HCT116 (cell line): Measurements from ENCODE around the gene C6orf62. TPM values are rescaled to one million over a fixed set of nuclear protein-coding genes. Genes with fewer than 3 reads are reported as not detected.

Experiments used
- ATAC-seq: fragments of 200-7000 bp; cut with Tn5 transposase; 2 replicates; pipeline ENCODE4 v1.9.1; 2020; ENCODE audit warnings: mild to moderate bottlenecking, moderate library complexity
- BruUV-seq: library from RNA; stranded (reverse); fragments of 400-500 nt; replicated peaks from 2 replicates; lab custom pipeline; 2021; lab: Mats Ljungman, UMichigan
- CTCF ChIA-PET: fragments of 300-600 bp; sonication (Branson Sonifier 250); formaldehyde crosslinking; loops from one replicate; lab custom pipeline; 2021; ENCODE audit warnings: antibody characterized with exemption; lab: Charles Lee
- POLR2A ChIA-PET: fragments of 300-600, 350-600 bp; sonication (Branson Sonifier 250); formaldehyde crosslinking; loops from one replicate; lab custom pipeline; 2021; ENCODE audit warnings: antibody characterized with exemption; lab: Charles Lee
- RAD21 ChIA-PET, 2 experiments: fragments of 300-600 bp; sonication (Branson Sonifier 250); formaldehyde crosslinking; loops; one replicate each; lab custom pipeline; 2023; ENCODE audit warnings: low total read pairs in 2 of 2; ENCODE audit not compliant: uncharacterized antibody in 2 of 2, unreplicated experiment in 2 of 2, low non-redundant PET in 1 of 2; lab: Charles Lee
- DNase-seq: peaks from one replicate; pipeline ENCODE4 v3.0.0-alpha.2; 2010; ENCODE audit warnings: low read depth, low spot score
- H2AFZ ChIP-seq: fragments of 200-600 bp; shearing (Covaris generic), sonication (generic); 2 replicates; pipeline ENCODE4 v1.6.1; 2017; ENCODE audit warnings: low read depth, mixed run types, mixed read lengths, antibody characterized with exemption, low read length; ENCODE audit not compliant: poor library complexity, severe bottlenecking
- H3K27ac ChIP-seq: 2 replicates; pipeline ENCODE4 v1.5.1; 2012; ENCODE audit warnings: low read depth, low read length
- H3K27me3 ChIP-seq: fragments of 200-600 bp; sonication (generic); 2 replicates; pipeline ENCODE4 v1.6.1; 2016; ENCODE audit warnings: mixed run types, low read length, mixed read lengths; ENCODE audit not compliant: insufficient read depth
- H3K36me3 ChIP-seq, 2 experiments: fragments of 200-500 bp in 1 of 2; fragments of 200-600 bp in 1 of 2; sonication (Bioruptor generic) in 1 of 2; sonication (generic) in 1 of 2; 2 replicates each; pipeline versions ENCODE4 v1.5.1 to v1.6.1; 2014 to 2016; ENCODE audit warnings: low read length in 2 of 2, inconsistent platforms in 1 of 2, mixed read lengths in 1 of 2, mixed run types in 1 of 2; ENCODE audit not compliant: insufficient read depth in 2 of 2, control insufficient read depth in 1 of 2
- H3K4me1 ChIP-seq, 2 experiments: fragments of 200-600 bp in 1 of 2; sonication (generic) in 1 of 2; 2 replicates each; pipeline versions ENCODE4 v1.5.1 to v1.6.1; 2012 to 2017; ENCODE audit warnings: low read length in 2 of 2, inconsistent platforms in 1 of 2, mild to moderate bottlenecking in 1 of 2, mixed read lengths in 1 of 2, mixed run types in 1 of 2, moderate library complexity in 1 of 2; ENCODE audit not compliant: insufficient read depth in 2 of 2, control insufficient read depth in 1 of 2
- H3K4me2 ChIP-seq: fragments of 200-600 bp; sonication (generic); 2 replicates; pipeline ENCODE4 v1.6.1; 2017; ENCODE audit warnings: mixed run types, low read length, mixed read lengths
- H3K4me3 ChIP-seq, 2 experiments: fragments of 200-600 bp in 1 of 2; sonication (generic) in 1 of 2; replicated peaks in 1 of 2; 2 replicates each; pipeline ENCODE4 v1.5.1; 2011 to 2016; ENCODE audit warnings: low read length in 2 of 2, control low read depth in 1 of 2, low read depth in 1 of 2, mild to moderate bottlenecking in 1 of 2, mixed read lengths in 1 of 2, mixed run types in 1 of 2
- H3K79me2 ChIP-seq: fragments of 200-600 bp; sonication (generic); 2 replicates; pipeline ENCODE4 v1.6.1; 2017; ENCODE audit warnings: mild to moderate bottlenecking, mixed run types, low read length, moderate library complexity, mixed read lengths; ENCODE audit not compliant: insufficient read depth
- H3K9ac ChIP-seq: fragments of 200-600 bp; sonication (generic); 2 replicates; pipeline ENCODE4 v1.6.1; 2016; ENCODE audit warnings: low read length, mixed read lengths
- H3K9me2 ChIP-seq: fragments of 200-600 bp; sonication (generic), shearing (Covaris generic); 2 replicates; pipeline ENCODE4 v1.6.1; 2017; ENCODE audit warnings: mixed run types, mild to moderate bottlenecking, moderate library complexity; ENCODE audit not compliant: insufficient read depth
- H3K9me3 ChIP-seq, 2 experiments: fragments of 200-500 bp in 1 of 2; fragments of 200-600 bp in 1 of 2; sonication (Bioruptor generic) in 1 of 2; sonication (generic) in 1 of 2; 2 replicates each; pipeline ENCODE4 v1.6.1; 2014 to 2017; ENCODE audit warnings: low read length in 2 of 2, mixed read lengths in 2 of 2, inconsistent platforms in 1 of 2, low read depth in 1 of 2, mild to moderate bottlenecking in 1 of 2, mixed run types in 1 of 2, moderate library complexity in 1 of 2; ENCODE audit not compliant: control insufficient read depth in 1 of 2, insufficient read depth in 1 of 2
- H4K20me1 ChIP-seq: fragments of 200-600 bp; sonication (generic), shearing (Covaris generic); 2 replicates; pipeline ENCODE4 v1.6.1; 2017; ENCODE audit warnings: mixed run types, mild to moderate bottlenecking, moderate library complexity; ENCODE audit not compliant: insufficient read depth
- CEBPB ChIP-seq: IDR thresholded peaks from 2 replicates; pipeline ENCODE4 v1.6.1; 2012; ENCODE audit warnings: low read depth
- EZH2phosphoT487 ChIP-seq: fragments of 200-600 bp; IDR thresholded peaks from 2 replicates; pipeline ENCODE4 v1.6.1; 2018; ENCODE audit warnings: antibody characterized with exemption, borderline replicate concordance
- FOSL1 ChIP-seq: IDR thresholded peaks from 2 replicates; pipeline ENCODE4 v1.6.1; 2012; ENCODE audit warnings: low read depth
- POLR2A ChIP-seq: IDR thresholded peaks from 2 replicates; pipeline ENCODE4 v1.7.0; 2011; ENCODE audit warnings: borderline replicate concordance; ENCODE audit not compliant: insufficient read depth, insufficient read length; ENCODE audit errors: extremely low read depth
- POLR2AphosphoS5 ChIP-seq: IDR thresholded peaks from 2 replicates; pipeline ENCODE4 v1.6.1; 2011; ENCODE audit warnings: mild to moderate bottlenecking, low read depth, low read length, moderate library complexity
- REST ChIP-seq: IDR thresholded peaks from 2 replicates; pipeline ENCODE4 v1.6.1; 2012; ENCODE audit warnings: low read depth
- TCF7L2 ChIP-seq: IDR thresholded peaks from 2 replicates; pipeline ENCODE4 v1.7.0; 2011; ENCODE audit warnings: borderline replicate concordance, inconsistent platforms; ENCODE audit not compliant: insufficient read depth, insufficient read length; ENCODE audit errors: extremely low read depth
- YY1 ChIP-seq: IDR thresholded peaks from 2 replicates; pipeline ENCODE4 v1.6.1; 2011; ENCODE audit warnings: low read length, low read depth, moderate library complexity, mild to moderate bottlenecking; ENCODE audit not compliant: insufficient replicate concordance; ENCODE audit errors: extremely low read depth
- intact Hi-C: fragments of 100-400 bp; cut with micrococcal nuclease; formaldehyde crosslinking; loops from 2 replicates; pipeline ENCODE4 v1.10.0; 2022
- total RNA-seq: library from RNA; stranded (reverse); gene quantifications from one replicate; pipeline ENCODE4 v1.2.1, GENCODE V29; 2021; ENCODE audit not compliant: unreplicated experiment

C6orf62 gene
- total RNA-seq, 1 experiment from 2014 or later = 103 TPM

DNA sequence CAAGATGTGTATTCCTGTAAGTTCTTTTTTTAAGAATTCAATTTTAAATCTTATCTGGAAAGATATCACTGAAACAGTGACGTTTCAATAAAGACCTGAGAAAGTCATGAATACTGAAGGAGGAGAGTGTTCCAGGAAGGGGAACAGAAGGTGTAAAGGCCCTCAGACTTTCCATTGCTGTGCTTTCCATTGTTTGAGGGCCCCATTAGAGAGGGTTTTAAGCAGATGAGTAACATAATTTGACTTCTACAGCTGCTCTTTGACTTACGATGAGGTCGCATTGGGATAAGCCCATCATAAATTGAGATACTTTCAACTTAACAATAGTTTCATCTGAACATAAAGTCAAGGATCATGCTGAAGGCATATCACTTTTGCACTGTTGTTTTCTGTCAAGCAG lies 27.4 kb downstream of the C6orf62 start:
- TF ChIP-seq CEBPB = no peak
- no peak for TF ChIP-seq EZH2phosphoT487
- no peak for TF ChIP-seq REST
- TF ChIP-seq FOSL1 = no peak
- no peak for TF ChIP-seq POLR2AphosphoS5
- Histone ChIP-seq H3K4me1 (no peaks in the 10 kb centered on the region), H3K9me3 (no peaks in the 10 kb centered on the region), H3K79me2 (no peaks in the 10 kb centered on the region), H3K4me3 (no peak overlapping the region), H3K4me2 (no peak overlapping the region), H3K36me3 (no peaks in the 10 kb centered on the region), H3K27me3 (no peaks in the 10 kb centered on the region), H3K9ac (no peak overlapping the region), H4K20me1 (no peaks in the 10 kb centered on the region), H3K9me2 (no peaks in the 10 kb centered on the region), H2AFZ (no peak overlapping the region), H3K27ac (no peak overlapping the region)
- ChIA-PET RAD21 (no interaction called here), CTCF (no interaction called here), POLR2A (no interaction called here)
- ATAC-seq = no peak
- DNase-seq = no peak
- BruUV-seq = no TSS peak
- intact Hi-C loops = no loop called here

DNA sequence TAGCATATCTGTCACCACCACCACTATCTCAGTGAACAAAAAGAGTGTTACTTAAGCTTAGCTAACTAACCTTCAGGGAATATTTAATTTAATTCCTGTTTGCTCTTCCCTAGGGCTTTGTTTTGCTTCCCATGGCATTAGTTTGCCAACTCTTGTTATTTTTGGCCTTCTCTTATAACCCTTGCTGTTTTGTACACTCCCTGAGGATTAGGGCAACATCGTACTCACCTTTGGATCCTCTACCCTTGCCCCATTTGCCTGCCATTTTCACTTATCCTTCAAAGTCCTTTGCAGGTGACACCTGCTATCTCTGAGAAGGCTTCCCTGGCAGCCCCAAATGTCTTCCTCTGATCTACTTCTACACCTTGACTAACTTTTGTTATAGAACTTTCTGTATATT lies 28.4 kb downstream of the C6orf62 start:
- no peaks in the 10 kb centered on the region for H3K79me2 ChIP-seq
- no peaks in the 10 kb centered on the region for H3K9me3 ChIP-seq
- no peaks in the 10 kb centered on the region for H3K4me1 ChIP-seq
- ChIA-PET CTCF (no interaction called here), RAD21 (no interaction called here), POLR2A (no interaction called here)
- ATAC-seq (no peak), DNase-seq (no peak)
- no peak overlapping the region for H3K4me3 ChIP-seq
- no peak overlapping the region for H3K9ac ChIP-seq
- no peaks in the 10 kb centered on the region for H4K20me1 ChIP-seq
- H3K36me3 ChIP-seq = no peaks in the 10 kb centered on the region
- intact Hi-C loops = no loop called here
- H3K4me2 ChIP-seq = no peak overlapping the region
- no peak overlapping the region for H2AFZ ChIP-seq
- BruUV-seq = no TSS peak
- H3K27me3 ChIP-seq = no peaks in the 10 kb centered on the region
- no peaks in the 10 kb centered on the region for H3K9me2 ChIP-seq
- TF ChIP-seq TCF7L2 (no peak), POLR2AphosphoS5 (no peak), YY1 (no peak), POLR2A (no peak)
- no peak overlapping the region for H3K27ac ChIP-seq
